ENCODE results near the gene NECAB3.

- TF ChIP-seq CTCF (conservative IDR thresholded peaks at IDR 0.05; ENCODE audit: low read length) = no peak
- no peak for TF ChIP-seq EZH2phosphoT487 (IDR thresholded peaks at IDR 0.05; ENCODE audit: borderline replicate concordance, low read depth, low read length)
Measured at GRCh38 chr20:33696448-33696847, 22.2 kb upstream of the NECAB3 start.
